NAMALWA (cell line): ENCODE data around the gene C5.
"Not testable (repeated sequence)": the region's sequence is repeated elsewhere in the genome, so short reads cannot be mapped to it uniquely, and the experiment has no call there.

Source experiments
- DNase-seq: peaks from one replicate; pipeline ENCODE4 v3.0.0-alpha.2; 2015; ENCODE audit warnings: low spot score

Gene C5

GRCh38 chr9:121048175-121048574 is 1.9 kb downstream of the C5 start:
- no peak for DNase-seq

GRCh38 chr9:121038804-121039203 is 11.3 kb downstream of the C5 start:
- no peak for DNase-seq

- DNase-seq: no peak
Measured at GRCh38 chr9:121038362-121038761, 11.7 kb downstream of the C5 start.

GRCh38 chr9:121035717-121036116 is 14.4 kb downstream of the C5 start:
- not testable (repeated sequence) for DNase-seq

- DNase-seq: no peak
Measured at GRCh38 chr9:121034529-121034928, 15.5 kb downstream of the C5 start.

GRCh38 chr9:121029469-121029868 is 20.6 kb downstream of the C5 start:
- DNase-seq: no peak

GRCh38 chr9:121028285-121028684 is 21.8 kb downstream of the C5 start:
- DNase-seq: not testable (repeated sequence)

- no peak for DNase-seq
Measured at GRCh38 chr9:121026768-121027167, 23.3 kb downstream of the C5 start.

GRCh38 chr9:121026260-121026691 is 23.8 kb downstream of the C5 start:
- DNase-seq: no peak

GRCh38 chr9:121024237-121024636 is 25.8 kb downstream of the C5 start:
- no peak for DNase-seq

GRCh38 chr9:121023064-121023463 is 27.0 kb downstream of the C5 start:
- DNase-seq: no peak

GRCh38 chr9:121021301-121021700 is 28.8 kb downstream of the C5 start:
- DNase-seq: peak; percentile 17

- DNase-seq: no peak
Measured at GRCh38 chr9:121019273-121019672, 30.8 kb downstream of the C5 start.

- DNase-seq: no peak
Measured at GRCh38 chr9:121013911-121014310, 36.2 kb downstream of the C5 start.

GRCh38 chr9:121009650-121010049 is 40.4 kb downstream of the C5 start:
- no peak for DNase-seq

- no peak for DNase-seq
Measured at GRCh38 chr9:120999317-120999716, 50.8 kb downstream of the C5 start.

GRCh38 chr9:120998111-120998510 is 52.0 kb downstream of the C5 start:
- no peak for DNase-seq

GRCh38 chr9:120997502-120997901 is 52.6 kb downstream of the C5 start:
- DNase-seq: no peak

- DNase-seq: no peak
Measured at GRCh38 chr9:120996409-120996808, 53.7 kb downstream of the C5 start.

- DNase-seq: no peak
Measured at GRCh38 chr9:120989065-120989464, 61.0 kb downstream of the C5 start.

- DNase-seq: peak; percentile 67
Measured at GRCh38 chr9:120985819-120986222, 64.3 kb downstream of the C5 start.

GRCh38 chr9:120983259-120983837 is 66.7 kb downstream of the C5 start:
- DNase-seq: no peak

GRCh38 chr9:120982836-120983235 is 67.2 kb downstream of the C5 start:
- no peak for DNase-seq

GRCh38 chr9:120980951-120981350 is 69.1 kb downstream of the C5 start:
- peak; percentile 16 for DNase-seq

GRCh38 chr9:120979797-120980196 is 70.3 kb downstream of the C5 start:
- no peak for DNase-seq
